GM23338 (cell line): Measurements from ENCODE around the gene PLD6. TPM values are rescaled to one million over a fixed set of nuclear protein-coding genes. Genes with fewer than 3 reads are reported as not detected.

ENCODE experiments used
- ATAC-seq: fragments of 200-7000 bp; cut with Tn5 transposase; 3 replicates; pipeline ENCODE4 v1.9.1; 2020
- DNase-seq: peaks from one replicate; pipeline ENCODE4 v3.0.0-alpha.2; 2015; ENCODE audit warnings: low spot score
- H2AFZ ChIP-seq: fragments of 200-600 bp; sonication (generic); 2 replicates; pipeline ENCODE4 v1.8.0; 2016; ENCODE audit warnings: antibody characterized with exemption, mild to moderate bottlenecking, moderate library complexity
- H3F3A ChIP-seq: fragments of 200-600 bp; sonication (generic); replicated peaks from 2 replicates; pipeline ENCODE4 v1.8.0; 2017; ENCODE audit warnings: antibody characterized with exemption, mixed run types, low read depth
- H3K27ac ChIP-seq: fragments of 200-600 bp; sonication (generic); 2 replicates; pipeline ENCODE4 v1.6.1; 2016; ENCODE audit warnings: low read depth
- H3K27me3 ChIP-seq: fragments of 200-600 bp; sonication (generic); 2 replicates; pipeline ENCODE4 v1.8.0; 2016; ENCODE audit warnings: mild to moderate bottlenecking, mixed run types, moderate library complexity; ENCODE audit not compliant: insufficient read depth
- H3K36me3 ChIP-seq: fragments of 200-600 bp; sonication (generic); 2 replicates; pipeline ENCODE4 v1.8.0; 2016; ENCODE audit warnings: mild to moderate bottlenecking; ENCODE audit not compliant: insufficient read depth
- H3K4me1 ChIP-seq: fragments of 200-600 bp; sonication (generic); 2 replicates; pipeline ENCODE4 v1.8.0; 2016; ENCODE audit warnings: mild to moderate bottlenecking, moderate library complexity; ENCODE audit not compliant: insufficient read depth
- H3K4me2 ChIP-seq: fragments of 200-600 bp; sonication (generic); 2 replicates; pipeline ENCODE4 v1.7.1; 2017; ENCODE audit warnings: mixed run types
- H3K4me3 ChIP-seq: fragments of 200-600 bp; sonication (generic); 2 replicates; pipeline ENCODE4 v1.6.1; 2016; ENCODE audit warnings: mixed run types
- H3K79me2 ChIP-seq: fragments of 200-600 bp; sonication (generic); replicated peaks from 2 replicates; pipeline ENCODE4 v1.8.0; 2017; ENCODE audit warnings: mild to moderate bottlenecking; ENCODE audit not compliant: insufficient read depth
- H3K9me2 ChIP-seq: fragments of 200-600 bp; sonication (generic); 2 replicates; pipeline ENCODE4 v1.8.0; 2017; ENCODE audit not compliant: insufficient read depth
- H4K20me1 ChIP-seq: fragments of 200-600 bp; sonication (generic); replicated peaks from 2 replicates; pipeline ENCODE4 v1.8.0; 2017; ENCODE audit warnings: mild to moderate bottlenecking; ENCODE audit not compliant: insufficient read depth
- H3K27ac Mint-ChIP-seq: 2 replicates; pipeline ENCODE4 v1.8.0; 2020; ENCODE audit warnings: inconsistent platforms, mild to moderate bottlenecking, moderate library complexity, mixed read lengths
- H3K27me3 Mint-ChIP-seq: 3 replicates; pipeline ENCODE4 v1.8.0; 2022; ENCODE audit warnings: low read depth, mild to moderate bottlenecking, moderate library complexity, mixed read lengths, inconsistent platforms; ENCODE audit not compliant: insufficient read depth, poor library complexity
- H3K36me3 Mint-ChIP-seq: 3 replicates; pipeline ENCODE4 v1.8.0; 2021; ENCODE audit warnings: low read depth, mild to moderate bottlenecking, inconsistent platforms, moderate library complexity, mixed read lengths
- H3K4me1 Mint-ChIP-seq: 3 replicates; pipeline ENCODE4 v1.8.0; 2020; ENCODE audit warnings: mild to moderate bottlenecking, inconsistent platforms, mixed read lengths
- H3K4me3 Mint-ChIP-seq: 3 replicates; pipeline ENCODE4 v1.8.0; 2021; ENCODE audit warnings: moderate library complexity, mild to moderate bottlenecking, inconsistent platforms, mixed read lengths
- H3K9me3 Mint-ChIP-seq: 3 replicates; pipeline ENCODE4 v1.8.0; 2020; ENCODE audit warnings: moderate library complexity, mild to moderate bottlenecking, inconsistent platforms, mixed read lengths
- CREB1 ChIP-seq: fragments of 250-450 bp; sonication (Bioruptor Pico); IDR thresholded peaks from 2 replicates; pipeline ENCODE4 v1.5.0; 2020; ENCODE audit warnings: low read depth, mild to moderate bottlenecking, moderate library complexity
- CTCF ChIP-seq, 2 experiments: fragments of 200-600 bp in 1 of 2; sonication (generic) in 1 of 2; conservative IDR thresholded peaks; 2 replicates each; pipeline versions ENCODE4 v1.5.1 to v1.6.1; 2016 to 2017; ENCODE audit warnings: antibody characterized with exemption in 2 of 2, low read depth in 2 of 2, mild to moderate bottlenecking in 2 of 2, moderate library complexity in 1 of 2
- ETS1 ChIP-seq: IDR thresholded peaks from 2 replicates; pipeline ENCODE4 v1.6.1; 2016; ENCODE audit warnings: antibody characterized with exemption
- EZH2 ChIP-seq: fragments of 200-600 bp; sonication (generic); IDR thresholded peaks from one replicate; pipeline ENCODE4 v1.8.0; 2017; ENCODE audit warnings: antibody characterized with exemption, mild to moderate bottlenecking, low read depth; ENCODE audit not compliant: unreplicated experiment
- EZH2phosphoT487 ChIP-seq: fragments of 200-600 bp; sonication (generic); IDR thresholded peaks from one replicate; pipeline ENCODE4 v1.8.1; 2018; ENCODE audit warnings: antibody characterized with exemption; ENCODE audit not compliant: unreplicated experiment
- JUNB ChIP-seq: IDR thresholded peaks from one replicate; pipeline ENCODE4 v1.6.1; 2016; ENCODE audit warnings: antibody characterized with exemption; ENCODE audit not compliant: unreplicated experiment
- NANOG ChIP-seq: IDR thresholded peaks from 2 replicates; pipeline ENCODE4 v1.6.1; 2016; ENCODE audit warnings: antibody characterized with exemption, borderline replicate concordance
- POLR2AphosphoS5 ChIP-seq: IDR thresholded peaks from 2 replicates; pipeline ENCODE4 v1.6.1; 2016; ENCODE audit warnings: antibody characterized with exemption, low read depth
- REST ChIP-seq: IDR thresholded peaks from one replicate; pipeline ENCODE4 v1.6.1; 2018; ENCODE audit warnings: antibody characterized with exemption; ENCODE audit not compliant: unreplicated experiment
- STAT1 ChIP-seq: IDR thresholded peaks from one replicate; pipeline ENCODE4 v1.6.1; 2016; ENCODE audit warnings: antibody characterized with exemption; ENCODE audit not compliant: unreplicated experiment
- ZNF114 ChIP-seq: fragments of 250-450 bp; sonication (Bioruptor Pico); IDR thresholded peaks from 2 replicates; pipeline ENCODE4 v1.5.0; 2020; ENCODE audit warnings: mild to moderate bottlenecking, moderate library complexity
- ZNF331 ChIP-seq: fragments of 250-450 bp; sonication (Bioruptor Pico); IDR thresholded peaks from 2 replicates; pipeline ENCODE4 v1.5.0; 2020; ENCODE audit warnings: low read depth, mild to moderate bottlenecking, moderate library complexity
- ZNF462 ChIP-seq: fragments of 250-450 bp; sonication (Bioruptor Pico); IDR thresholded peaks from 2 replicates; pipeline ENCODE4 v1.5.0; 2020; ENCODE audit warnings: mild to moderate bottlenecking, moderate library complexity
- polyA plus RNA-seq: library from polyadenylated mRNA; unstranded; fragments of >200 nt; fragmentation: Nextera tagmentation; extraction: Ambion mirVana; gene quantifications from 2 replicates; pipeline ENCODE4 v1.2.1, GENCODE V29; 2016
- total RNA-seq: library from RNA; depleted of rRNA; stranded (reverse); fragments of >200 nt; shearing (Covaris generic); gene quantifications from 2 replicates; pipeline ENCODE4 v1.2.3, GENCODE V29; 2014

PLD6 gene
- total and polyA plus RNA-seq, 2 experiments from 2014 or later: not detected

- no peak overlapping the region for H3K4me3 Mint-ChIP-seq
- Histone ChIP-seq H4K20me1 (no peaks in the 10 kb centered on the region), H3K79me2 (no peaks in the 10 kb centered on the region), H3K36me3 (no peaks in the 10 kb centered on the region), H3K4me1 (no peaks in the 10 kb centered on the region), H3K9me2 (no peaks in the 10 kb centered on the region), H3K4me2 (no peak overlapping the region), H2AFZ (no peak overlapping the region), H3K27ac (no peak overlapping the region), H3K27me3 (no peaks in the 10 kb centered on the region), H3F3A (no peaks in the 10 kb centered on the region), H3K4me3 (no peak overlapping the region)
- H3K27me3 Mint-ChIP-seq: peaks cover 12% of the 10 kb centered on the region
- no peak for TF ChIP-seq ZNF331 (CRISPR knock-in tag)
- TF ChIP-seq ETS1: no peak
- TF ChIP-seq REST: no peak
- TF ChIP-seq CREB1 (CRISPR knock-in tag): no peak
- TF ChIP-seq STAT1: no peak
- no peak for TF ChIP-seq EZH2
- no peak for TF ChIP-seq POLR2AphosphoS5
- TF ChIP-seq CTCF (conservative IDR thresholded peaks at IDR 0.05; ENCODE audit: low read depth in 2 of 2): no peak
- TF ChIP-seq JUNB: no peak
- no peak for TF ChIP-seq ZNF114 (CRISPR knock-in tag)
- TF ChIP-seq ZNF462 (CRISPR knock-in tag): no peak
- TF ChIP-seq NANOG: no peak
- TF ChIP-seq EZH2phosphoT487: no peak
- no peaks in the 10 kb centered on the region; the same call in 2 of the 3 replicates for H3K4me1 Mint-ChIP-seq
- DNase-seq (no peak), ATAC-seq (no peak)
- H3K36me3 Mint-ChIP-seq: no peaks in the 10 kb centered on the region
- no peak overlapping the region for H3K27ac Mint-ChIP-seq
- H3K9me3 Mint-ChIP-seq: no peaks in the 10 kb centered on the region
Measured at GRCh38 chr17:17200831-17201230, 5.3 kb downstream of the PLD6 start.
